Left lung (tissue), 10 donors: ENCODE results near the gene PPP1R26. TPM values are rescaled to one million over a fixed set of nuclear protein-coding genes. Genes with fewer than 3 reads are reported as not detected.
"Not testable (repeated sequence)": the region's sequence is repeated elsewhere in the genome, so short reads cannot be mapped to it uniquely, and the experiment has no call there.

ENCODE experiments used
- ATAC-seq: fragments of 200-7000 bp; cut with Tn5 transposase; one replicate; pipeline ENCODE4 v1.9.1; 2020; ENCODE audit warnings: moderate library complexity
- DNase-seq, 4 donors: peaks; one replicate each; pipeline ENCODE4 v3.0.0-alpha.2; 2013 to 2020
- H3K27ac ChIP-seq, 2 donors: fragments of 200-600 bp; sonication (generic) in 1 of 2; one replicate each; pipeline versions ENCODE4 v1.5.0 to v1.8.0; 2020 to 2021
- H3K27me3 ChIP-seq, 2 donors: fragments of 200-600 bp; sonication (generic) in 1 of 2; one replicate each; pipeline versions ENCODE4 v1.5.0 to v1.8.0; 2020 to 2021
- H3K36me3 ChIP-seq, 2 donors: fragments of 200-600 bp; sonication (generic) in 1 of 2; one replicate each; pipeline versions ENCODE4 v1.5.0 to v1.8.0; 2020 to 2021
- H3K4me1 ChIP-seq, 2 donors: fragments of 200-600 bp; one replicate each; pipeline ENCODE4 v1.8.0; 2021
- H3K4me3 ChIP-seq, 2 donors: fragments of 200-600 bp; sonication (generic) in 1 of 2; one replicate each; pipeline versions ENCODE4 v1.5.0 to v1.8.0; 2020 to 2021; ENCODE audit warnings: mild to moderate bottlenecking in 1 of 2
- H3K9me3 ChIP-seq, 2 donors: fragments of 200-600 bp; sonication (generic) in 1 of 2; one replicate each; pipeline versions ENCODE4 v1.5.0 to v1.8.0; 2020 to 2021
- intact Hi-C, 2 donors: fragments of 100-400 bp; cut with DNase I; formaldehyde crosslinking; loops; one replicate each; pipeline versions ENCODE4 v1.11.2 to v1.14.2; 2022
- polyA plus RNA-seq, 6 donors: library from polyadenylated mRNA; unstranded; fragments of 120-200 nt; gene quantifications; one replicate each; pipeline ENCODE4 v1.2.1, GENCODE V29; 2013; ENCODE audit not compliant: insufficient read length in 6 of 6
- total RNA-seq, 2 donors: library from RNA; stranded (reverse); fragmentation: NEBNext Ultra II Directional; extraction: Animal tissue kit (Norgen Biotek cat#: 25700); gene quantifications; one replicate each; pipeline ENCODE4 v1.2.1, GENCODE V29; 2021
- TF ChIP-seq, protein P1 (sequence below), 2 donors: fragments of 200-600 bp; sonication (generic) in 1 of 2; IDR thresholded peaks; one replicate each; pipeline versions ENCODE4 v1.5.0 to v1.8.0; 2021; ENCODE audit warnings: antibody characterized with exemption in 2 of 2
- donor health status: DM: no; HTN: yes; CAD: no.
- donor health status: DM: no; HTN: no; CAD: no.

Gene PPP1R26
- total and polyA plus RNA-seq, 8 donors = 18.1 to 37.7 (median 31.1) TPM

DNA sequence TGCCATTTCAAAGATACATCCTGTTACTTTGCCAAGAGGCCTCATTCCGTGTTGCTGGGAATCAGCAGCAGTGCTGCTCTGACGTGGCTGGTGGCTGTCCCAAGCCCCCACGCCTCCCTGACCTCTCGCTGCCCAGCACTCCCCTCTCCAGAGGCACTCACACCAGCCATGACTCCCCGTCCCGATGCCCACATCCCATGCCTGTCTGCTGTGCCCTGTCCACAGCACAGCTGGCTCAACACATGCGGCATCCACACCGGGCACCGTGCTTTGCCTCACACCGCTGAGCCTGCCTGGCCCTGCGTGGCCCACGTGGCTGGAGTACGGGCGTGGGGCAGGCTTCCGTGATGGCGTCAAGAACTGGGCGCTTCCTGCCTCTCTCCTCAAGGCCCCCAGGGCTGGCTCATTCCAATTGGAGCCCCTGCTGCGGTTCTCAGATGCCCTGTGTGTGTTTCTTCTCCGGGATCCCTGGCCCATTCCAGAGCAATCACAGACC is 33.8 kb downstream of the PPP1R26 start:
- Histone ChIP-seq H3K27me3 (peaks cover 0 to 28% of the 10 kb centered on the region in 2 donors), H3K36me3 (no peaks in the 10 kb centered on the region), H3K4me1 (no peaks in the 10 kb centered on the region), H3K4me3 (no peak overlapping the region), H3K9me3 (peaks cover 0 to 4% of the 10 kb centered on the region in 2 donors), H3K27ac (no peak overlapping the region)
- TF ChIP-seq, protein P1, sequence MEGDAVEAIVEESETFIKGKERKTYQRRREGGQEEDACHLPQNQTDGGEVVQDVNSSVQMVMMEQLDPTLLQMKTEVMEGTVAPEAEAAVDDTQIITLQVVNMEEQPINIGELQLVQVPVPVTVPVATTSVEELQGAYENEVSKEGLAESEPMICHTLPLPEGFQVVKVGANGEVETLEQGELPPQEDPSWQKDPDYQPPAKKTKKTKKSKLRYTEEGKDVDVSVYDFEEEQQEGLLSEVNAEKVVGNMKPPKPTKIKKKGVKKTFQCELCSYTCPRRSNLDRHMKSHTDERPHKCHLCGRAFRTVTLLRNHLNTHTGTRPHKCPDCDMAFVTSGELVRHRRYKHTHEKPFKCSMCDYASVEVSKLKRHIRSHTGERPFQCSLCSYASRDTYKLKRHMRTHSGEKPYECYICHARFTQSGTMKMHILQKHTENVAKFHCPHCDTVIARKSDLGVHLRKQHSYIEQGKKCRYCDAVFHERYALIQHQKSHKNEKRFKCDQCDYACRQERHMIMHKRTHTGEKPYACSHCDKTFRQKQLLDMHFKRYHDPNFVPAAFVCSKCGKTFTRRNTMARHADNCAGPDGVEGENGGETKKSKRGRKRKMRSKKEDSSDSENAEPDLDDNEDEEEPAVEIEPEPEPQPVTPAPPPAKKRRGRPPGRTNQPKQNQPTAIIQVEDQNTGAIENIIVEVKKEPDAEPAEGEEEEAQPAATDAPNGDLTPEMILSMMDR (IDR thresholded peaks at IDR 0.05) = no peak
- ATAC-seq (no peak), DNase-seq (peak in 1 of 4 donors; percentile 72)
- intact Hi-C loops = no loop called here

DNA sequence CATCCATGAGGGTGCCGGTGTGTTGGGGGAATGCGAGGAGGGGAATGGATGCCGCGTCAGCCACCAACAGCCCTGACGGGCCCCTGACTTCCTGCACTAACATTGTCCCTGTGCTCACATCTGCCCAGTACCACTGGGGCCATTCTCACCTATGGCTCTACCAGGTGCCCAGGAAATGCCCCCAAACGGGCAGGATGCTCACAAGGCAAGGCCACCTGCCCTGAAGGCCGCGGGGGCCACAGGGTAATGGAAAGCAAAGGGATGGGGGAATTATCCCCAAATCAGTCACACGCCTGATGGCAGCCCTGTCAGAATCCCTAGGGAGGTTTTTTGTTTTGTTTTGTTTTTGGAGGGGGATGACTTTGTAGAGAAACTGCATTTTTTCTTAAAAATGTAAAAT is 34.3 kb downstream of the PPP1R26 start:
- peaks cover 0 to 31% of the 10 kb centered on the region in 2 donors for H3K27me3 ChIP-seq
- ATAC-seq, H3K36me3 ChIP-seq, H3K27ac ChIP-seq, H3K4me1 ChIP-seq, intact Hi-C loops, DNase-seq, H3K9me3 ChIP-seq, H3K4me3 ChIP-seq: not testable (repeated sequence)

DNA sequence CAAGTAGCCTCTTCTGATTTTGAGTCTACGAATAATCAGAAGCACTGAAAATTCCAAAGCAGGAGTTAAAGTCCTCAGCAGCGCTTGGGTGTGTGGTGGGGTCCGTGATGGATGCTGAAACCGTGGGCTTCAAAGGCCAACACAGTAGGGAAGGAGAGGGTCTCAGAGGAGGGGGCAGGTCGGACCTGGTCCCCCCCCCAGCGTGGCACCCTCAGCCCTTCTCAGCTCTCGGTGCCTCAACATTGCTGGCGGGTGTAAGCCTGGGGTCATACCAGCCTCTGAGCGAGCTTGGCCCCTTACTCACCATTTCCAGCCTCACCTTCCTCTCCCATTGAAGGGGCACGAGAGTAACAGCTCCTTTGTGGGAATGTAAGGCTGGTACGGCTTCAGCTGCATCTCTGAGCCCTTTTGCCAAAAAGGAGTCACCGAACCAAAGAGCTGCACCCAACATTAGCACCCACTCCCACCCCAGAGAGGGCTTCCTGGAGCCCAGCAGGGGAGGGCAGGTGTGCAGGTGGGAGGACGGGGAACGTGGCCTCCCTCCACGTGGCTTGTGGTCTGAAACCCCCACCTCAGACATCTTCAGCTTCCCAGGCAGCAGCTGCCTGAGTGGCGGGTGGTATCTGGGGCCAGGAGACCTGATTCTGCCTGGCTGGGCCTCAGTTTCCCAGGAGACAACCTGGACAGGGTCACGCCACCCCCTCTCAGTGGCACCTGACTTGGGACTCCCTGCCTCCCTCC is 34.9 kb downstream of the PPP1R26 start:
- H3K36me3 ChIP-seq = no peaks in the 10 kb centered on the region
- TF ChIP-seq, protein P1 (IDR thresholded peaks at IDR 0.05) = no peak
- ATAC-seq (no peak), DNase-seq (peak in 1 of 4 donors; percentile 46)
- H3K27me3 ChIP-seq = peaks cover 0 to 31% of the 10 kb centered on the region in 2 donors
- H3K9me3 ChIP-seq = no peaks in the 10 kb centered on the region
- H3K27ac ChIP-seq = no peak overlapping the region
- no peaks in the 10 kb centered on the region for H3K4me1 ChIP-seq
- H3K4me3 ChIP-seq = no peak overlapping the region
- intact Hi-C loops = no loop called here

DNA sequence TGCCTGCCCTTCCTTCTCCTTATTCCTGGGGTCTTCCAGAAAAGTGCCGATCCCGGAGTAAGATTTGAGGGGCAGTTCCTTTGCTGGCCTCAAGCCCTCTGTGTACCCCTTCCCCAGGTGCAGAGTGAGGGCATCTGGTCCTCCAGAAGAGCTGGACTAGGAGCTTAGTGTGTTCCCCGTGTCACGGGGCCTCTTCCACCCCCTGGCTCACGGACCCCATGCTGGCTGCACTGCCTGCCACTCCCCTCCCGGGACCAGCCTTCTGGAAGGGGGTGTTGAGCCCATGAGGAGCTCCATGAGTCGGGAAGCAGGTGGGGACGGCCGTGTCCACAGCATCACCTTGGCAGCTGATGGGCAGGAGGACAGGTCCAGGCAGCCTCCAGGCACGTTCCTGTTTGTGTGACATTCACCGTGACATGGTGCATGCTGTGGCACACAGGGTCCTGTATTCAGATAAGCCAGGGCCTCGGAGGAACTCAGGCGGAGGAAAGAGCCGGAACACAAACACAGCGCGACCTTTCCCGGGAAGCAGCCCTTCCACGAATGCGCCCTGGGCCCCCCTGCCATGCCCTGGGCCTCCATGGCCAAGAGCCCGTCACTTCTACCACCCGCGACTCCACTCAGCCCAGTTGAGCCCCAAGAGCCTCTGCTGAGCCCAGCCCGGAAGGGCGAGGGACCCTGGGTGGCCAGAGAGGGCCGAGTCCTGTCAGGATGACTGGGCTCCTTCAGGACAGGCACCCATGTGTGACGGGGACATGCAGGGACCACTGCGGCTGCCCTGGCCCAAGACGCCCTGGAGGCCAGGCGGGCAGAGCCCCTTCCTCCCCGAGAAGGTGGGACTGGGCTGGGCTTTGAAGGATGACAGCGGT is 35.7 kb downstream of the PPP1R26 start:
- Histone ChIP-seq H3K27me3 (peaks cover 0 to 31% of the 10 kb centered on the region in 2 donors), H3K36me3 (no peaks in the 10 kb centered on the region), H3K4me3 (no peak overlapping the region), H3K27ac (no peak overlapping the region), H3K9me3 (no peaks in the 10 kb centered on the region), H3K4me1 (no peaks in the 10 kb centered on the region)
- DNase-seq (peak in 1 of 4 donors; percentile 72), ATAC-seq (no peak)
- TF ChIP-seq, protein P1 (IDR thresholded peaks at IDR 0.05) = no peak
- intact Hi-C loops = no loop called here

DNA sequence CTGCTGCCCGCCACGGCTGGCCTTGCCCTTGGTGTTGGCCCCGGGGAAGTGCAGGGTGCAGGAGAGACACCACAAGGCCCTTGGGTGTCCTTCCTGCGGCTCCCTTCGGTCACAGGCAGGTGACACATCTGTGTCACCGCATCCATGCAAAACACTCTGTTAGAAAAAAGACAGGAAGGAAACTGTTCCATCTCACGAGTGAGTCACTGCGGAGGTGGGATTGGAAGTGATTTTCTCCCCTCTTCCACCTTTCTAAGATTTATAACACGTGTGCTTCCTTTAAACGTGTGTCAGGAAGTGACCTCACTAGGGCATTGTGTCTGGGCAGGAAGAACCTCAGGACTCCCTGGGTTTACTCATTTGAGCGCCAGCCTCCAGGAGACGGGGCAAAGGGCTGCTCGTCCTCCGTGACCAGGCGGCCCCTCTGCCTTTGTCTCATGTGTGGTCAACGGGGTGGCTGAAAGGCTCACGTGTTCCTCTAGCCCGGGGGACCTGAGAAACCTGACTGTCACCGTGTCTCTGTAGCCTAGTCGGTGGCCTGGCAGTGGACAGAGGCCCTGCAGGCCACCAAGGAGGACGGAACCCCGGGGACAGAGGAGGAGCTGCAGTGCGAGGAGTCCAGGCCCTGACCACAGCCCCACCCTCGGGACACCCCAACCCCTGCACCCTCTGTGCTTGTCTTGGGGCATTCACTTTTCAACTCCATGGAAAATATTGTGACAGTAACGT is 36.7 kb downstream of the PPP1R26 start:
- no peaks in the 10 kb centered on the region for H3K36me3 ChIP-seq
- peaks cover 0 to 33% of the 10 kb centered on the region in 2 donors for H3K27me3 ChIP-seq
- DNase-seq = peak in 1 of 4 donors; percentile 49

More for the DNA sequence above, 36.7 kb downstream of the PPP1R26 start:
- intact Hi-C loops = no loop called here
- Histone ChIP-seq H3K27ac (no peak overlapping the region), H3K9me3 (no peaks in the 10 kb centered on the region), H3K4me1 (no peaks in the 10 kb centered on the region), H3K4me3 (no peak overlapping the region)
- no peak for ATAC-seq
- TF ChIP-seq, protein P1 (IDR thresholded peaks at IDR 0.05) = no peak
